ENCODE results near the gene GABARAPL2.

GABARAPL2 gene

GRCh38 chr16:75555707-75556430 lies 10.3 kb upstream of the GABARAPL2 start, which contains the start of gene TMEM231 (continued):
- TF ChIP-seq PRDM6 (tag by site-specific recombination; IDR thresholded peaks at IDR 0.05) (no peak), ZNF404 (tag by site-specific recombination; IDR thresholded peaks at IDR 0.05) (no peak), HOXC10 (CRISPR knock-in tag; IDR thresholded peaks at IDR 0.05) (no peak), ZNF26 (tag by site-specific recombination; IDR thresholded peaks at IDR 0.05) (no peak), ZNF610 (tag by site-specific recombination; IDR thresholded peaks at IDR 0.05; ENCODE audit: borderline replicate concordance) (0 out of 2 replicates have a peak, but pooled peaks have one; percentile 41), ZNF138 (tag by site-specific recombination; IDR thresholded peaks at IDR 0.05; ENCODE audit: borderline replicate concordance) (no peak), PRDM1 (tag by site-specific recombination; IDR thresholded peaks at IDR 0.05) (no peak), ZNF561 (tag by site-specific recombination; IDR thresholded peaks at IDR 0.05; ENCODE audit: borderline replicate concordance) (no peak), SCRT1 (tag by site-specific recombination; IDR thresholded peaks at IDR 0.05; ENCODE audit: borderline replicate concordance) (no peak), ZNF394 (tag by site-specific recombination; IDR thresholded peaks at IDR 0.05; ENCODE audit: borderline replicate concordance) (peak; percentile 10; the same call in 1 of the 2 replicates), ZFP69B (tag by site-specific recombination; IDR thresholded peaks at IDR 0.05) (no peak), PRDM4 (tag by site-specific recombination; IDR thresholded peaks at IDR 0.05) (no peak), ZNF792 (tag by site-specific recombination; IDR thresholded peaks at IDR 0.05) (peak; percentile 65; the same call in 1 of the 2 replicates), ZNF184 (tag by site-specific recombination; IDR thresholded peaks at IDR 0.05) (no peak), ZEB2 (tag by site-specific recombination; IDR thresholded peaks at IDR 0.05) (no peak), KLF10 (tag by site-specific recombination; IDR thresholded peaks at IDR 0.05) (no peak; the same call in 1 of the 2 replicates), ZNF791 (tag by site-specific recombination; IDR thresholded peaks at IDR 0.05) (no peak), ZNF133 (tag by site-specific recombination; IDR thresholded peaks at IDR 0.05) (no peak), ZNF629 (tag by site-specific recombination; IDR thresholded peaks at IDR 0.05) (no peak), SCRT2 (tag by site-specific recombination; IDR thresholded peaks at IDR 0.05) (no peak), KLF16 (tag by site-specific recombination; IDR thresholded peaks at IDR 0.05) (peak; percentile 72), ZNF148 (tag by site-specific recombination; IDR thresholded peaks at IDR 0.05; ENCODE audit: borderline replicate concordance) (no peak), ZNF132 (tag by site-specific recombination; IDR thresholded peaks at IDR 0.05; ENCODE audit: borderline replicate concordance) (no peak), YY1 (tag by site-specific recombination; IDR thresholded peaks at IDR 0.05) (peak; percentile 9; the same call in 1 of the 2 replicates)
- TF ChIP-seq, protein P1, sequence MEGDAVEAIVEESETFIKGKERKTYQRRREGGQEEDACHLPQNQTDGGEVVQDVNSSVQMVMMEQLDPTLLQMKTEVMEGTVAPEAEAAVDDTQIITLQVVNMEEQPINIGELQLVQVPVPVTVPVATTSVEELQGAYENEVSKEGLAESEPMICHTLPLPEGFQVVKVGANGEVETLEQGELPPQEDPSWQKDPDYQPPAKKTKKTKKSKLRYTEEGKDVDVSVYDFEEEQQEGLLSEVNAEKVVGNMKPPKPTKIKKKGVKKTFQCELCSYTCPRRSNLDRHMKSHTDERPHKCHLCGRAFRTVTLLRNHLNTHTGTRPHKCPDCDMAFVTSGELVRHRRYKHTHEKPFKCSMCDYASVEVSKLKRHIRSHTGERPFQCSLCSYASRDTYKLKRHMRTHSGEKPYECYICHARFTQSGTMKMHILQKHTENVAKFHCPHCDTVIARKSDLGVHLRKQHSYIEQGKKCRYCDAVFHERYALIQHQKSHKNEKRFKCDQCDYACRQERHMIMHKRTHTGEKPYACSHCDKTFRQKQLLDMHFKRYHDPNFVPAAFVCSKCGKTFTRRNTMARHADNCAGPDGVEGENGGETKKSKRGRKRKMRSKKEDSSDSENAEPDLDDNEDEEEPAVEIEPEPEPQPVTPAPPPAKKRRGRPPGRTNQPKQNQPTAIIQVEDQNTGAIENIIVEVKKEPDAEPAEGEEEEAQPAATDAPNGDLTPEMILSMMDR (tag by site-specific recombination; IDR thresholded peaks at IDR 0.05): peak; percentile 87
- TF ChIP-seq, protein P2, sequence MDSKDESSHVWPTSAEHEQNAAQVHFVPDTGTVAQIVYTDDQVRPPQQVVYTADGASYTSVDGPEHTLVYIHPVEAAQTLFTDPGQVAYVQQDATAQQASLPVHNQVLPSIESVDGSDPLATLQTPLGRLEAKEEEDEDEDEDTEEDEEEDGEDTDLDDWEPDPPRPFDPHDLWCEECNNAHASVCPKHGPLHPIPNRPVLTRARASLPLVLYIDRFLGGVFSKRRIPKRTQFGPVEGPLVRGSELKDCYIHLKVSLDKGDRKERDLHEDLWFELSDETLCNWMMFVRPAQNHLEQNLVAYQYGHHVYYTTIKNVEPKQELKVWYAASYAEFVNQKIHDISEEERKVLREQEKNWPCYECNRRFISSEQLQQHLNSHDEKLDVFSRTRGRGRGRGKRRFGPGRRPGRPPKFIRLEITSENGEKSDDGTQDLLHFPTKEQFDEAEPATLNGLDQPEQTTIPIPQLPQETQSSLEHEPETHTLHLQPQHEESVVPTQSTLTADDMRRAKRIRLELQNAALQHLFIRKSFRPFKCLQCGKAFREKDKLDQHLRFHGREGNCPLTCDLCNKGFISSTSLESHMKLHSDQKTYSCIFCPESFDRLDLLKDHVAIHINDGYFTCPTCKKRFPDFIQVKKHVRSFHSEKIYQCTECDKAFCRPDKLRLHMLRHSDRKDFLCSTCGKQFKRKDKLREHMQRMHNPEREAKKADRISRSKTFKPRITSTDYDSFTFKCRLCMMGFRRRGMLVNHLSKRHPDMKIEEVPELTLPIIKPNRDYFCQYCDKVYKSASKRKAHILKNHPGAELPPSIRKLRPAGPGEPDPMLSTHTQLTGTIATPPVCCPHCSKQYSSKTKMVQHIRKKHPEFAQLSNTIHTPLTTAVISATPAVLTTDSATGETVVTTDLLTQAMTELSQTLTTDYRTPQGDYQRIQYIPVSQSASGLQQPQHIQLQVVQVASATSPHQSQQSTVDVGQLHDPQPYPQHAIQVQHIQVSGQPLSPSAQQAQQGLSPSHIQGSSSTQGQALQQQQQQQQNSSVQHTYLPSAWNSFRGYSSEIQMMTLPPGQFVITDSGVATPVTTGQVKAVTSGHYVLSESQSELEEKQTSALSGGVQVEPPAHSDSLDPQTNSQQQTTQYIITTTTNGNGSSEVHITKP (tag by site-specific recombination; IDR thresholded peaks at IDR 0.05): peak; percentile 15; the same call in 1 of the 2 replicates

Measured in HEK293 (cell line).